ENCODE data around the gene MSRB1. TPM values are rescaled to one million over a fixed set of nuclear protein-coding genes. Genes with fewer than 3 reads are reported as not detected.

The MSRB1 gene
- total RNA-seq, 1 experiment from 2014 or later, result 49.4 TPM

DNA sequence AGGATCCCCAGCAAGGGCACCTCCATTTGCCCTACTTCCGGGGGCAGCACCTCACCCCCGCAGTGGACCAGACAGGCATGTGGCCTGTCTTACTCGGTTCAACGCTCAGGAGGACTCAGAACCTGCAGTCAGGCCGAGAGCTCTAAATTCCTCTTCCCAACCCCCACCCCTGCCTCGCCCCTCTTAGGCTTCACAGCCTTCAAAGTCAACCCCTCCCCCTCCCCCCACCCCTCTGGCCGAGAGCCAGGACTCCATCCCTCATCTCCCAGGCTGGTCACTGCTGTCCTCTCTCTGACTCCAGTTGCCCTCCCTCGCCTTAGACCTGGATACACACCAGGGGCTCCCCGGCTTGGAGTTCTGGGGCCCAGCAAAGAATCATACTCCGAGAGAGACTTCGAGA lies 16.7 kb downstream of the MSRB1 start:
- H3K9me2 ChIP-seq (ENCODE audit: insufficient read depth), result no peaks in the 10 kb centered on the region
- H3K9me3 ChIP-seq (ENCODE audit: insufficient read depth, low read depth), result no peaks in the 10 kb centered on the region
- H3F3A ChIP-seq (ENCODE audit: insufficient read depth, low read depth), result peaks cover 18% of the 10 kb centered on the region; the same call in 1 of the 2 replicates
- no peak overlapping the region for H2AFZ ChIP-seq
- POLR2A ChIA-PET (ENCODE audit: unreplicated experiment), result interaction anchor here (0.6 kb wide), 1 partner anchor 46 kb away, joined by 3 read pairs; the partner anchor contains the start of gene TBL3
- intact Hi-C loops (cut with micrococcal nuclease; ENCODE audit: unreplicated experiment), result no loop called here
- H3K4me3 ChIP-seq, result no peak overlapping the region
- H3K27ac ChIP-seq, result no peak overlapping the region
- no peaks in the 10 kb centered on the region for H3K79me2 ChIP-seq (ENCODE audit: low read depth)
- CTCF ChIA-PET, result no interaction called here
- no TSS peak for BruUV-seq (replicated peaks)
- no peak overlapping the region for H3K4me2 ChIP-seq
- peaks cover 16% of the 10 kb centered on the region for H3K4me1 ChIP-seq (replicated peaks; ENCODE audit: insufficient read depth)
- no peaks in the 10 kb centered on the region for H4K20me1 ChIP-seq (ENCODE audit: insufficient read depth)
- peaks cover 8% of the 10 kb centered on the region; the same call in 1 of the 2 replicates for H3K27me3 ChIP-seq (ENCODE audit: insufficient read depth, low read depth)
- no peaks in the 10 kb centered on the region for H3K36me3 ChIP-seq (ENCODE audit: low read depth)
- DNase-seq, result no peak
- no peak for TF ChIP-seq EZH2 (IDR thresholded peaks at IDR 0.05; ENCODE audit: low read depth)
- TF ChIP-seq, protein P1, sequence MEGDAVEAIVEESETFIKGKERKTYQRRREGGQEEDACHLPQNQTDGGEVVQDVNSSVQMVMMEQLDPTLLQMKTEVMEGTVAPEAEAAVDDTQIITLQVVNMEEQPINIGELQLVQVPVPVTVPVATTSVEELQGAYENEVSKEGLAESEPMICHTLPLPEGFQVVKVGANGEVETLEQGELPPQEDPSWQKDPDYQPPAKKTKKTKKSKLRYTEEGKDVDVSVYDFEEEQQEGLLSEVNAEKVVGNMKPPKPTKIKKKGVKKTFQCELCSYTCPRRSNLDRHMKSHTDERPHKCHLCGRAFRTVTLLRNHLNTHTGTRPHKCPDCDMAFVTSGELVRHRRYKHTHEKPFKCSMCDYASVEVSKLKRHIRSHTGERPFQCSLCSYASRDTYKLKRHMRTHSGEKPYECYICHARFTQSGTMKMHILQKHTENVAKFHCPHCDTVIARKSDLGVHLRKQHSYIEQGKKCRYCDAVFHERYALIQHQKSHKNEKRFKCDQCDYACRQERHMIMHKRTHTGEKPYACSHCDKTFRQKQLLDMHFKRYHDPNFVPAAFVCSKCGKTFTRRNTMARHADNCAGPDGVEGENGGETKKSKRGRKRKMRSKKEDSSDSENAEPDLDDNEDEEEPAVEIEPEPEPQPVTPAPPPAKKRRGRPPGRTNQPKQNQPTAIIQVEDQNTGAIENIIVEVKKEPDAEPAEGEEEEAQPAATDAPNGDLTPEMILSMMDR (conservative IDR thresholded peaks at IDR 0.05), result no peak

DNA sequence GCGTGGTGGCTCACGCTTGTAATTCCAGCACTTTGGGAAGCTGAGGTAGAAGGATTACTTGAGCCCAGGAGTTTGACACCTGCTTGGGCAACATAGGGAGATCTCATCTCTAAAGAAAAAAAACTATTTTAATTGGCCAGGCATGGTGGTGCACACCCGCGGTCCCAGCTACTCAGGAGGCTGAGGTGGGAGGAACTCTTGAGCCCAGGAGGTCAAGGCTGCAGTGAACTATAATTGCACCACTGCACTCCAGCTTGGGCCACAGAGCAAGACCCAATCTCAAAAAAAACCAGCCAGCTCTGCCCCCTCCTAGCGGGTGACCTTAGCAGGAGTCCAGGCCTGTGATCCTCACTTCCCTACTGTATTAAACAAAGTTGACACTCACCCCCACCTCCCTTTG lies 18.9 kb downstream of the MSRB1 start:
- H3K79me2 ChIP-seq (ENCODE audit: low read depth), result no peaks in the 10 kb centered on the region
- BruUV-seq (replicated peaks), result no TSS peak
- ChIA-PET CTCF (no interaction called here), POLR2A (ENCODE audit: unreplicated experiment) (interaction anchor here (0.7 kb wide), 1 partner anchor 1109 kb away, joined by 12 read pairs; no protein-coding TSS in a partner anchor)
- peaks cover 28% of the 10 kb centered on the region; the same call in 1 of the 2 replicates for H3K27me3 ChIP-seq (ENCODE audit: insufficient read depth, low read depth)
- no peaks in the 10 kb centered on the region for H3K36me3 ChIP-seq (ENCODE audit: low read depth)
- no peak for DNase-seq
- H3K4me1 ChIP-seq (replicated peaks; ENCODE audit: insufficient read depth), result peaks cover 16% of the 10 kb centered on the region
- H3K4me2 ChIP-seq, result peak overlapping the region; percentile 48
- H4K20me1 ChIP-seq (ENCODE audit: insufficient read depth), result no peaks in the 10 kb centered on the region
- no peak overlapping the region for H3K4me3 ChIP-seq
- H3F3A ChIP-seq (ENCODE audit: insufficient read depth, low read depth), result peaks cover 20% of the 10 kb centered on the region; the same call in 1 of the 2 replicates
- H3K9me2 ChIP-seq (ENCODE audit: insufficient read depth), result no peaks in the 10 kb centered on the region
- no peaks in the 10 kb centered on the region for H3K9me3 ChIP-seq (ENCODE audit: insufficient read depth, low read depth)
- no peak for TF ChIP-seq EZH2 (IDR thresholded peaks at IDR 0.05; ENCODE audit: low read depth)
- TF ChIP-seq, protein P1 (conservative IDR thresholded peaks at IDR 0.05), result no peak
- intact Hi-C loops (cut with micrococcal nuclease; ENCODE audit: unreplicated experiment), result no loop called here
- H3K27ac ChIP-seq, result no peak overlapping the region
- H2AFZ ChIP-seq, result no peak overlapping the region

DNA sequence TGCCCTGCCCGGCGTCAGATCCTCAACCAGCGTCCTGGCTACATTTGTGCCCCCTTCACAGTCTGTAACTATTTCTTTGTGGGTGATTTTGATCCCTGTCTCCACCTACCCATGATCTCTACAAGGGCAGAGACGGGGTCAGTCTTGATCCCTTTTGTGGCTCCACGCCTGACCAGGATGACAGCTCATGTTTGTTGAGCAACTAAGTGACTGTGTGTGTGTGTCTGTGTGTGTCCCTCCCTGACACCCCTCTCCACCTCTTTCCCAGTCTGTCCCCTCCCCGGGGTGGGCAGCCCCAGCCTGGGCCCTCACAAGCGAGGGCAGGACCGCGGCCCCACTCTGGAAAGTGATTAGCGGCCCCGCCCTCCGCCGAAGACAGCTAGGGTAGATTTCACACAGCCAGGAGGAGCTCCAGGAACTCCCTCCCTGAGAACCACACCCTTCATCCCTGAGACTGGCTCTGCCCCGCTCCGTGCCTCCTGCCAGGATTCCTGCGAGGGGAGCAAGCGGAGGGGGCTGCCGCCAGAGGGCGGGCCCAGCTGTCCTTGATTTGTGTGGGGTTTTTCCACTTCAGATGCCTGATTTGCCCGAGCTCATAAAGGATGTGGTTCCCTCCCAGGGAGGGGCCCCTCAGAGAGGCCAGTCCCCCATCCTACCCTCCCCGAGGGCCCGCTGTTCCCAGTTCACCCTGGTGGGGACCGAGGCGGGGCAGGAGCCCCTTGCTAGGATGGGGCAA lies 19.5 kb downstream of the MSRB1 start:
- DNase-seq, result peak; percentile 70 to 71
- no peak overlapping the region for H2AFZ ChIP-seq
- no peak overlapping the region for H3K4me3 ChIP-seq
- H3K27ac ChIP-seq, result no peak overlapping the region
- no peaks in the 10 kb centered on the region for H4K20me1 ChIP-seq (ENCODE audit: insufficient read depth)
- no peaks in the 10 kb centered on the region for H3K36me3 ChIP-seq (ENCODE audit: low read depth)
- intact Hi-C loops (cut with micrococcal nuclease; ENCODE audit: unreplicated experiment), result no loop called here
- no peaks in the 10 kb centered on the region for H3K9me2 ChIP-seq (ENCODE audit: insufficient read depth)
- peaks cover 20% of the 10 kb centered on the region; the same call in 1 of the 2 replicates for H3F3A ChIP-seq (ENCODE audit: insufficient read depth, low read depth)
- H3K79me2 ChIP-seq (ENCODE audit: low read depth), result no peaks in the 10 kb centered on the region
- peak overlapping the region; percentile 48 for H3K4me2 ChIP-seq
- H3K27me3 ChIP-seq (ENCODE audit: insufficient read depth, low read depth), result peaks cover 30% of the 10 kb centered on the region; the same call in 1 of the 2 replicates
- ChIA-PET CTCF (interaction anchor here (0.6 kb wide), 1 partner anchor 59 kb away, joined by 3 read pairs; no protein-coding TSS in a partner anchor), POLR2A (ENCODE audit: unreplicated experiment) (interaction anchor here (0.5 to 0.7 kb wide), 2 partner anchors 97 to 1109 kb away, joined by 4 to 12 read pairs; partner anchors contain the start of genes FAHD1 and HAGH)
- no TSS peak for BruUV-seq (replicated peaks)
- peaks cover 16% of the 10 kb centered on the region for H3K4me1 ChIP-seq (replicated peaks; ENCODE audit: insufficient read depth)
- H3K9me3 ChIP-seq (ENCODE audit: insufficient read depth, low read depth), result no peaks in the 10 kb centered on the region
- TF ChIP-seq EZH2 (IDR thresholded peaks at IDR 0.05; ENCODE audit: low read depth), result no peak
- TF ChIP-seq, protein P1 (conservative IDR thresholded peaks at IDR 0.05), result peak; percentile 42; the same call in 1 of the 2 replicates

Measured in PC-9 (cell line).